K562 (cell line): ENCODE data around the gene ASPA.

Source experiments
- ARNT ChIP-seq, 2 experiments: fragments of 450-650 bp; IDR thresholded peaks; 2 replicates each; pipeline ENCODE4 v1.6.1; 2016; ENCODE audit warnings: mild to moderate bottlenecking in 1 of 2
- ATF4 ChIP-seq: fragments of 450-650 bp; formaldehyde crosslinking; IDR thresholded peaks from 2 replicates; pipeline ENCODE4 v1.4.0; 2022; ENCODE audit warnings: mild to moderate bottlenecking, moderate library complexity
- CEBPB ChIP-seq: fragments of 450-650 bp; IDR thresholded peaks from 2 replicates; pipeline ENCODE4 v1.6.1; 2016; ENCODE audit warnings: missing genetic modification characterization, missing compliant biosample characterization
- CTCF ChIP-seq, 3 experiments: IDR thresholded peaks in 2 of 3; conservative IDR thresholded peaks in 1 of 3; 2 replicates each; pipeline ENCODE4 v1.5.1; 2011 to 2012; ENCODE audit warnings: low read length in 3 of 3, mild to moderate bottlenecking in 3 of 3, control low read depth in 2 of 3, improper control_type of control experiment in 1 of 3, inconsistent platforms in 1 of 3, low read depth in 1 of 3, mixed read lengths in 1 of 3, moderate library complexity in 1 of 3; ENCODE audit not compliant: insufficient read depth in 2 of 3
- DACH1 ChIP-seq: fragments of 450-650 bp; IDR thresholded peaks from 2 replicates; pipeline ENCODE4 v1.6.1; 2018; ENCODE audit not compliant: partially characterized antibody
- ERF ChIP-seq: fragments of 450-650 bp; formaldehyde crosslinking; IDR thresholded peaks from 2 replicates; pipeline ENCODE4 v1.4.0; 2020; ENCODE audit warnings: mild to moderate bottlenecking, mixed read lengths
- FOS ChIP-seq: IDR thresholded peaks from 3 replicates; pipeline ENCODE4 v1.6.1; 2011; ENCODE audit not compliant: insufficient read length; ENCODE audit errors: extremely low read depth
- POLR2A ChIP-seq: fragments of 450-650 bp; conservative IDR thresholded peaks from 2 replicates; pipeline ENCODE4 v1.6.1; 2016
- SMAD1 ChIP-seq: fragments of 150-350 bp; IDR thresholded peaks from 2 replicates; pipeline ENCODE4 v1.6.1; 2014; ENCODE audit warnings: low read length, low read depth; ENCODE audit not compliant: partially characterized antibody
- ZBTB7A ChIP-seq: IDR thresholded peaks from 2 replicates; pipeline ENCODE4 v1.6.1; 2011; ENCODE audit warnings: low read depth, mild to moderate bottlenecking, low read length, moderate library complexity, borderline replicate concordance; ENCODE audit not compliant: control insufficient read depth

- TF ChIP-seq CTCF (IDR thresholded peaks at IDR 0.05 in 2 of 3, conservative IDR thresholded peaks at IDR 0.05 in 1 of 3; ENCODE audit: insufficient read depth in 2 of 3, low read depth in 1 of 3, low read length in 3 of 3) (no peak), ERF (CRISPR knock-in tag) (no peak), DACH1 (no peak), SMAD1 (no peak), ATF4 (CRISPR knock-in tag) (no peak), FOS (no peak), ZBTB7A (no peak), POLR2A (no peak), ARNT (IDR thresholded peaks at IDR 0.05) (no peak), CEBPB (tag) (no peak)
Observed at GRCh38 chr17:3497101-3497500, 21.3 kb downstream of the ASPA start.
